Vagina (tissue), 2 donors: Measurements from ENCODE around the gene NRAP.
"Not testable (repeated sequence)": the region's sequence is repeated elsewhere in the genome, so short reads cannot be mapped to it uniquely, and the experiment has no call there.

ENCODE experiments used
- POLR2A ChIP-seq, 2 donors: fragments of 450-650 bp; IDR thresholded peaks; one replicate each; pipeline ENCODE4 v1.6.1; 2017; ENCODE audit warnings: antibody characterized with exemption in 2 of 2, mild to moderate bottlenecking in 2 of 2, moderate library complexity in 2 of 2
- POLR2AphosphoS5 ChIP-seq, 2 donors: sonication (generic); formaldehyde crosslinking; IDR thresholded peaks; one replicate each; pipeline ENCODE4 v1.9.0; 2017; ENCODE audit warnings: antibody characterized with exemption in 2 of 2, mild to moderate bottlenecking in 2 of 2, low read depth in 1 of 2; ENCODE audit not compliant: insufficient read depth in 1 of 2
- TF ChIP-seq, protein P1 (sequence below), 3 experiments: fragments of 450-650 bp in 2 of 3; fragments of 200-600 bp in 1 of 3; sonication (generic) in 1 of 3; IDR thresholded peaks; one replicate each; pipeline ENCODE4 v1.5.1; 2017 to 2019; ENCODE audit warnings: antibody characterized with exemption in 3 of 3, mild to moderate bottlenecking in 2 of 3, moderate library complexity in 2 of 3

- TF ChIP-seq, protein P1, sequence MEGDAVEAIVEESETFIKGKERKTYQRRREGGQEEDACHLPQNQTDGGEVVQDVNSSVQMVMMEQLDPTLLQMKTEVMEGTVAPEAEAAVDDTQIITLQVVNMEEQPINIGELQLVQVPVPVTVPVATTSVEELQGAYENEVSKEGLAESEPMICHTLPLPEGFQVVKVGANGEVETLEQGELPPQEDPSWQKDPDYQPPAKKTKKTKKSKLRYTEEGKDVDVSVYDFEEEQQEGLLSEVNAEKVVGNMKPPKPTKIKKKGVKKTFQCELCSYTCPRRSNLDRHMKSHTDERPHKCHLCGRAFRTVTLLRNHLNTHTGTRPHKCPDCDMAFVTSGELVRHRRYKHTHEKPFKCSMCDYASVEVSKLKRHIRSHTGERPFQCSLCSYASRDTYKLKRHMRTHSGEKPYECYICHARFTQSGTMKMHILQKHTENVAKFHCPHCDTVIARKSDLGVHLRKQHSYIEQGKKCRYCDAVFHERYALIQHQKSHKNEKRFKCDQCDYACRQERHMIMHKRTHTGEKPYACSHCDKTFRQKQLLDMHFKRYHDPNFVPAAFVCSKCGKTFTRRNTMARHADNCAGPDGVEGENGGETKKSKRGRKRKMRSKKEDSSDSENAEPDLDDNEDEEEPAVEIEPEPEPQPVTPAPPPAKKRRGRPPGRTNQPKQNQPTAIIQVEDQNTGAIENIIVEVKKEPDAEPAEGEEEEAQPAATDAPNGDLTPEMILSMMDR (IDR thresholded peaks at IDR 0.05): not testable (repeated sequence)
- not testable (repeated sequence) for TF ChIP-seq POLR2A (IDR thresholded peaks at IDR 0.05); POLR2AphosphoS5 (IDR thresholded peaks at IDR 0.05; ENCODE audit: insufficient read depth in 1 of 2, low read depth in 1 of 2)
Measured at GRCh38 chr10:113652456-113652855, 11.4 kb downstream of the NRAP start.
